Heart right ventricle (tissue), 16 donors: ENCODE measurements around the gene ALOX15B. TPM values are rescaled to one million over a fixed set of nuclear protein-coding genes. Genes with fewer than 3 reads are reported as not detected.

Source experiments
- ATAC-seq, 8 donors: fragments of 200-7000 bp; cut with Tn5 transposase; one replicate each; pipeline ENCODE4 v1.9.1; 2020; ENCODE audit warnings: mild to moderate bottlenecking in 8 of 8, moderate library complexity in 8 of 8, moderate number of reproducible peaks in 1 of 8
- DNase-seq, 2 donors: peaks; one replicate each; pipeline ENCODE4 v3.0.0-alpha.2; 2020
- H3K27ac ChIP-seq, 10 donors: fragments of 200-600 bp; sonication (generic) in 2 of 10; one replicate each; pipeline versions ENCODE4 v1.5.0 to v1.8.0; 2020 to 2022; ENCODE audit warnings: mild to moderate bottlenecking in 3 of 10
- H3K27me3 ChIP-seq, 7 donors: fragments of 200-600 bp; one replicate each; pipeline ENCODE4 v1.8.0; 2021 to 2022; ENCODE audit warnings: mild to moderate bottlenecking in 2 of 7
- H3K36me3 ChIP-seq, 9 donors: fragments of 200-600 bp; sonication (generic) in 1 of 9; one replicate each; pipeline versions ENCODE4 v1.5.0 to v1.8.0; 2020 to 2022; ENCODE audit warnings: mild to moderate bottlenecking in 2 of 9
- H3K4me1 ChIP-seq, 9 donors: fragments of 200-600 bp; sonication (generic) in 1 of 9; one replicate each; pipeline versions ENCODE4 v1.5.0 to v1.8.0; 2020 to 2022; ENCODE audit warnings: mild to moderate bottlenecking in 4 of 9
- H3K4me3 ChIP-seq, 10 donors: fragments of 200-600 bp; sonication (generic) in 2 of 10; one replicate each; pipeline versions ENCODE4 v1.5.0 to v1.8.0; 2020 to 2022; ENCODE audit warnings: mild to moderate bottlenecking in 7 of 10, moderate library complexity in 2 of 10
- H3K9me3 ChIP-seq, 11 donors: fragments of 200-600 bp in 10 of 11; sonication (generic) in 2 of 11; one replicate each; pipeline versions ENCODE4 v1.5.0 to v1.8.0; 2013 to 2022; ENCODE audit warnings: mild to moderate bottlenecking in 2 of 11, control low read depth in 1 of 11, moderate library complexity in 1 of 11
- WGBS, 2 donors: extraction: QIAGEN DNeasy Blood & Tissue Kit; methylation state at CpG; one replicate each; pipeline ENCODE4 v1.1.7; 2013; ENCODE audit warnings: inconsistent platforms in 1 of 2; 5-methylcytosine and 5-hydroxymethylcytosine counted together
- intact Hi-C, 10 donors: fragments of 100-400 bp; cut with DNase I; formaldehyde crosslinking; loops; one replicate each; pipeline versions ENCODE4 v1.11.1 to v1.14.2; 2022
- long read RNA-seq, 3 donors: library from polyadenylated mRNA; unstranded; transcript quantifications; one replicate each; pipeline ENCODE4 v2.0.0, GENCODE V29; 2020 to 2021
- polyA plus RNA-seq, 2 donors: library from polyadenylated mRNA; stranded (reverse); fragments of 200-250 nt; gene quantifications; one replicate each; pipeline ENCODE4 v1.2.3, GENCODE V29; 2013
- total RNA-seq, 10 donors: library from RNA; stranded (reverse); fragmentation: NEBNext Ultra II Directional in 3 of 10; extraction: Animal tissue kit (Norgen Biotek cat#: 25700) in 3 of 10; gene quantifications; one replicate each; pipeline versions ENCODE4 v1.2.1 to v1.2.4, GENCODE V29; 2021 to 2023
- TF ChIP-seq, protein P1 (sequence below), 9 donors: fragments of 200-600 bp; sonication (generic) in 2 of 9; IDR thresholded peaks; one replicate each; pipeline versions ENCODE4 v1.5.0 to v1.8.0; 2021 to 2022; ENCODE audit warnings: antibody characterized with exemption in 9 of 9, mild to moderate bottlenecking in 5 of 9, moderate library complexity in 1 of 9
- donor health status: Arrhythmogenic right ventricular cardiomyopathy.
- donor health status: ischemic (EF 13 %, LVEDD 7.1; RV severe dilation, severe dysfunction).
- donor health status: healthy with polysubstance abuse.
- donor health status: DM: no; HTN: yes; CAD: no.
- donor health status: DM: no; HTN: no; CAD: no.
- donor health status: ischemic (EF 25% LVEDD 6.9; RV normal size, moderate dysfunction).
- donor health status: ischemic (EF 25% LVEDD 5.7; RV mildly dilated, moderate dysfunction).
- donor health status: healthy.
- donor health status: DM: yes; HTN: yes; CAD: no.
- donor health status: Ischemic cardiomyopathy.
- donor health status: ischemic (EF 35%, LVEDD 5.7; RV mildly dilated, moderate dysfunction).
- donor health status: nonischemic (EF 11% LVEDD 7.7; RV severe dilation, severe dysfunction).
- donor health status: DM: yes; HTN: yes; CAD: no.
- donor health status: PGD.
- donor health status: ischemic (EF 29% LVEDD 5.4; RV normal size, mild dysfunction).
- donor health status: nonischemic (EF 23%, LVEDD 6.1; RV moderate dilation, normal function).

The ALOX15B gene, protein sequence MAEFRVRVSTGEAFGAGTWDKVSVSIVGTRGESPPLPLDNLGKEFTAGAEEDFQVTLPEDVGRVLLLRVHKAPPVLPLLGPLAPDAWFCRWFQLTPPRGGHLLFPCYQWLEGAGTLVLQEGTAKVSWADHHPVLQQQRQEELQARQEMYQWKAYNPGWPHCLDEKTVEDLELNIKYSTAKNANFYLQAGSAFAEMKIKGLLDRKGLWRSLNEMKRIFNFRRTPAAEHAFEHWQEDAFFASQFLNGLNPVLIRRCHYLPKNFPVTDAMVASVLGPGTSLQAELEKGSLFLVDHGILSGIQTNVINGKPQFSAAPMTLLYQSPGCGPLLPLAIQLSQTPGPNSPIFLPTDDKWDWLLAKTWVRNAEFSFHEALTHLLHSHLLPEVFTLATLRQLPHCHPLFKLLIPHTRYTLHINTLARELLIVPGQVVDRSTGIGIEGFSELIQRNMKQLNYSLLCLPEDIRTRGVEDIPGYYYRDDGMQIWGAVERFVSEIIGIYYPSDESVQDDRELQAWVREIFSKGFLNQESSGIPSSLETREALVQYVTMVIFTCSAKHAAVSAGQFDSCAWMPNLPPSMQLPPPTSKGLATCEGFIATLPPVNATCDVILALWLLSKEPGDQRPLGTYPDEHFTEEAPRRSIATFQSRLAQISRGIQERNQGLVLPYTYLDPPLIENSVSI
- under 1 TPM in 4 of 10 donors, not detected in 6; 0.10 to 0.76 (median 0.15) TPM for total RNA-seq
- 1 to 10 TPM in 1 of 2 donors, under 1 TPM in 1; 0.37 to 1.3 TPM for polyA plus RNA-seq
- long read RNA-seq, donor 1, result 0 reads
- long read RNA-seq, donor 2, result 0 reads
- long read RNA-seq, donor 3, result 0 reads

DNA sequence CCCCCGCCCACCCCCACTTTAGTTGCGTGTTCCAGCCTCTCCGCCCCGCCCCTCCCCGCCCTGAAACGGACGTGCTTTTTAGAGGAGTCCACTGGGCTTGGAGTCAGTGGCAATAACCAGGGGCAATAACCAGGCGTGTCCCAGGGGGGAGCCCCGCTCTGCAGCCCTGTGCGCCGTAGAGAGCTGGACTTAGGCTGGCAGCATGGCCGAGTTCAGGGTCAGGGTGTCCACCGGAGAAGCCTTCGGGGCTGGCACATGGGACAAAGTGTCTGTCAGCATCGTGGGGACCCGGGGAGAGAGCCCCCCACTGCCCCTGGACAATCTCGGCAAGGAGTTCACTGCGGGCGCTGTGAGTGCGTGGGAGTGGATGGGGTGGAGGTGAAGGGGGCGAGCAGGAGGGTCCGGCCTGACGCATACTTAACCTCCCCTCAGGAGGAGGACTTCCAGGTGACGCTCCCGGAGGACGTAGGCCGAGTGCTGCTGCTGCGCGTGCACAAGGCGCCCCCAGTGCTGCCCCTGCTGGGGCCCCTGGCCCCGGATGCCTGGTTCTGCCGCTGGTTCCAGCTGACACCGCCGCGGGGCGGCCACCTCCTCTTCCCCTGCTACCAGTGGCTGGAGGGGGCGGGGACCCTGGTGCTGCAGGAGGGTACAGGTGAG lies at the start of gene ALOX15B:
ALOX15B (plus strand) TSS at position 106 of the 657 bp plus-strand sequence; CDS start at position 203, 97 bp downstream.
- Histone ChIP-seq H3K4me1 (peaks cover 0 to 28% (median 4%) of the 10 kb centered on the region in 9 donors), H3K36me3 (no peaks in the 10 kb centered on the region), H3K27me3 (peaks cover 0 to 43% (median 34%) of the 10 kb centered on the region in 7 donors), H3K27ac (peak within 1 kb of the TSS in 1 of 10 donors; percentile 36), H3K9me3 (no peaks in the 10 kb centered on the region), H3K4me3 (peak within 1 kb of the TSS in 1 of 10 donors; percentile 37)
- TF ChIP-seq, protein P1, sequence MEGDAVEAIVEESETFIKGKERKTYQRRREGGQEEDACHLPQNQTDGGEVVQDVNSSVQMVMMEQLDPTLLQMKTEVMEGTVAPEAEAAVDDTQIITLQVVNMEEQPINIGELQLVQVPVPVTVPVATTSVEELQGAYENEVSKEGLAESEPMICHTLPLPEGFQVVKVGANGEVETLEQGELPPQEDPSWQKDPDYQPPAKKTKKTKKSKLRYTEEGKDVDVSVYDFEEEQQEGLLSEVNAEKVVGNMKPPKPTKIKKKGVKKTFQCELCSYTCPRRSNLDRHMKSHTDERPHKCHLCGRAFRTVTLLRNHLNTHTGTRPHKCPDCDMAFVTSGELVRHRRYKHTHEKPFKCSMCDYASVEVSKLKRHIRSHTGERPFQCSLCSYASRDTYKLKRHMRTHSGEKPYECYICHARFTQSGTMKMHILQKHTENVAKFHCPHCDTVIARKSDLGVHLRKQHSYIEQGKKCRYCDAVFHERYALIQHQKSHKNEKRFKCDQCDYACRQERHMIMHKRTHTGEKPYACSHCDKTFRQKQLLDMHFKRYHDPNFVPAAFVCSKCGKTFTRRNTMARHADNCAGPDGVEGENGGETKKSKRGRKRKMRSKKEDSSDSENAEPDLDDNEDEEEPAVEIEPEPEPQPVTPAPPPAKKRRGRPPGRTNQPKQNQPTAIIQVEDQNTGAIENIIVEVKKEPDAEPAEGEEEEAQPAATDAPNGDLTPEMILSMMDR (IDR thresholded peaks at IDR 0.05), result no peak
- DNase-seq (no peak), ATAC-seq (peak in 1 of 8 donors; percentile 54)
- WGBS, 2 donors, result 16 to 20% methylated on average over 29 to 37 of the region's 37 CpGs
- intact Hi-C loops, result no loop called here

DNA sequence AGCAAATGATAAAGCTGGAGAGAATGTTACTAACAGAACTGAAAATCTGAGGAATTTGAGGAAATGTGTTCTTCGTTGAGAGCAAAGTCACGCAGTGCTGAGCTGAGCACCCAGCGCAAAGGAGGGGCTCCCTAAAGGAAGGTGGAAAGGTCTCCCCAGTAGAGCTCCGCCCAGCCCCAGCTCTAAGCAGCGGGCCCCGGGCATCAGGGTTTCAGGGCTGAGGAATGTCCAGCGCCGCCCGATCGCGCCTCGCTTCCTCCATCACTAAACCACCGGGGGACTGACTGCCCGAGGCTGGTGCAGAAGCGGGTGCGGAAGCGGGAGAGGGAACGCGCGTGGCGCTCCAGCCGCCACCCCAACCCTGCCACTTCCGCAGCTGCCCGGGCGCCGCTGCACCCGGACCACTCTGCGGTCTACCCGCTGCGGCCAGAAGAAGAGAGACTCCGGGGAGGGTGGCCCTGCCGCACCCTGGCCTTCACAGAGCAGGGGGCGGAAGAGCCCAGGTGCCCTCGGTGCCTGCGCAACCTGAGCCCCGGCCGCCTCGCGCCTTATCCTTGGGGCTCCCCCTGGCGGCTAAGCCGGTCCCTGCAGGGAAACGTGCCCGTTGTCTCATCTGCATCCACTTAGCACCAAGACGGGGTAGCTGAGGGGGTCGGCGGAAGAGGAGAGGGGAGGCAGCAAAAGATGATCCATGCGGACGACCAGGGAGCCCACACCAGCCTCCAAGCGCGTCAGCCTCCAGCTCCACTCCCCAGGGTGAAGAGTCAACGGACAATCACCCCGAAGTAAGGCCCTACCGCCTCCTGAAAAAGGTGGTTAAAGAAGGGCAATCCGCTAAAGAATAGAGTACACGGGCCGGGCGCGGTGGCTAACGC lies 48.8 kb upstream of the ALOX15B start:
- peak overlapping the region in 7 of 10 donors; percentile 11 to 68 (median 37) for H3K27ac ChIP-seq
- H3K9me3 ChIP-seq, result no peaks in the 10 kb centered on the region
- H3K4me1 ChIP-seq, result peaks cover 0 to 16% (median 7%) of the 10 kb centered on the region in 9 donors
- intact Hi-C loops, result loop anchor here (1.0 to 10.0 kb wide), 15 partner anchors 73 to 248 kb away; partner anchors contain the start of gene RNF227 (in 2 of the 10)
- TF ChIP-seq, protein P1 (IDR thresholded peaks at IDR 0.05), result peak; percentile 94 to 98 (median 97)
- peak overlapping the region; percentile 43 to 85 (median 66) for H3K4me3 ChIP-seq
- H3K27me3 ChIP-seq, result peaks cover 0 to 12% (median 0%) of the 10 kb centered on the region in 7 donors
- WGBS, 2 donors, result 5% methylated on average over 57 to 59 of the region's 59 CpGs
- no peaks in the 10 kb centered on the region for H3K36me3 ChIP-seq
- peak; percentile 77 to 88 (median 86) for ATAC-seq
- DNase-seq, result peak; percentile 77 to 88

DNA sequence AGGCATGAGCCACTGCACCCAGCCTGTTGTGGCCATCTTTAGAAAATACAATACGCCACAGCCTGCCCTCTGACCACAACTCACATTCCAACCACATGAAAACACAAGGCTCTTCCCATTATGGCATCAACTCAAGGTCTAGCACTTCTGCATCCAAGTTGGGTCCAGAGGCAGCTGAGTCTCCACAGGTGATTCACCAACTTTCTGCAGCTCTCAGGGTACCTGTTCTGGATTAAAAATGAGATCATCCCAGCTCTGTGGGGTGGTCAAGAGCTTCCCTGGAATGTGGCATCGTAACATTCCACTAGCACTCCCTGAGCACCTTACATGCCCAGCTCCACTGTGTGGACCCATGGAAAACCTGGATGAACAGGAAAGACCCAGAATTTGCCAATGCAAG lies 46.3 kb upstream of the ALOX15B start:
- no peak for ATAC-seq
- H3K27me3 ChIP-seq, result peaks cover 0 to 6% (median 0%) of the 10 kb centered on the region in 7 donors
- intact Hi-C loops, result loop anchor here in 4 of 10 donors (5.0 kb wide), 3 partner anchors 130 to 250 kb away; no protein-coding TSS in a partner anchor
- TF ChIP-seq, protein P1 (IDR thresholded peaks at IDR 0.05), result no peak
- H3K4me3 ChIP-seq, result no peak overlapping the region
- WGBS, 2 donors, result 87 to 92% methylated on average over 2 of the region's 2 CpGs
- no peaks in the 10 kb centered on the region for H3K36me3 ChIP-seq
- H3K27ac ChIP-seq, result no peak overlapping the region
- peaks cover 0 to 26% (median 14%) of the 10 kb centered on the region in 9 donors for H3K4me1 ChIP-seq
- DNase-seq, result no peak
- no peaks in the 10 kb centered on the region for H3K9me3 ChIP-seq
